Neural cell (in vitro differentiated cells): Measurements from ENCODE around the gene SLC15A4. TPM values are rescaled to one million over a fixed set of nuclear protein-coding genes. Genes with fewer than 3 reads are reported as not detected.

ENCODE experiments used
- H2AFZ ChIP-seq: fragments of 200-600, 300-800 bp; sonication (generic), shearing (Covaris generic); 2 replicates; pipeline ENCODE4 v1.6.0; 2014; ENCODE audit warnings: low read depth, mild to moderate bottlenecking, antibody characterized with exemption, low read length, moderate library complexity
- H3F3A ChIP-seq: fragments of 200-600 bp; shearing (Covaris generic); 2 replicates; pipeline ENCODE4 v1.6.1; 2016; ENCODE audit warnings: mild to moderate bottlenecking, moderate library complexity, mixed read lengths, antibody characterized with exemption, low read length; ENCODE audit not compliant: insufficient read depth, poor library complexity, severe bottlenecking
- H3K27ac ChIP-seq: fragments of 200-600, 300-800 bp; sonication (generic), shearing (Covaris generic); 2 replicates; pipeline ENCODE4 v1.5.1; 2014; ENCODE audit warnings: mild to moderate bottlenecking, low read length, moderate library complexity
- H3K27me3 ChIP-seq: fragments of 300-800, 200-600 bp; sonication (generic), shearing (Covaris generic); 2 replicates; pipeline ENCODE4 v1.6.0; 2014; ENCODE audit warnings: mild to moderate bottlenecking, low read depth, low read length, moderate library complexity; ENCODE audit not compliant: insufficient read depth
- H3K36me3 ChIP-seq: fragments of 300-800, 200-600 bp; sonication (generic), shearing (Covaris generic); 2 replicates; pipeline ENCODE4 v1.5.1; 2014; ENCODE audit warnings: mild to moderate bottlenecking, antibody characterized with exemption, low read length, moderate library complexity; ENCODE audit not compliant: insufficient read depth
- H3K4me2 ChIP-seq: fragments of 300-800, 200-600 bp; sonication (generic), shearing (Covaris generic); 2 replicates; pipeline ENCODE4 v1.6.0; 2014; ENCODE audit warnings: mild to moderate bottlenecking, low read length
- H3K4me3 ChIP-seq: fragments of 300-800, 200-600 bp; sonication (generic), shearing (Covaris generic); 2 replicates; pipeline ENCODE4 v1.5.1; 2014; ENCODE audit warnings: mild to moderate bottlenecking, low read length, moderate library complexity
- H3K79me2 ChIP-seq: fragments of 200-600 bp; shearing (Covaris generic); replicated peaks from 2 replicates; pipeline ENCODE4 v1.6.0; 2014; ENCODE audit warnings: mild to moderate bottlenecking, low read length, moderate library complexity; ENCODE audit not compliant: insufficient read depth
- H3K9ac ChIP-seq: fragments of 300-800, 200-600 bp; sonication (generic), shearing (Covaris generic); 2 replicates; pipeline ENCODE4 v1.6.1; 2016; ENCODE audit warnings: mild to moderate bottlenecking, low read length, mixed read lengths
- H3K9me2 ChIP-seq: fragments of 200-600 bp; shearing (Covaris generic); 2 replicates; pipeline ENCODE4 v1.6.1; 2016; ENCODE audit warnings: mild to moderate bottlenecking, low read length, mixed read lengths; ENCODE audit not compliant: insufficient read depth
- H3K9me3 ChIP-seq: fragments of 200-600, 300-800 bp; sonication (generic), shearing (Covaris generic); 2 replicates; pipeline ENCODE4 v1.6.1; 2016; ENCODE audit warnings: mild to moderate bottlenecking, mixed run types, low read length, moderate library complexity, mixed read lengths
- H4K20me1 ChIP-seq: fragments of 200-600 bp; shearing (Covaris generic); 2 replicates; pipeline ENCODE4 v1.6.1; 2016; ENCODE audit warnings: mild to moderate bottlenecking, mixed run types; ENCODE audit not compliant: insufficient read depth
- EP300 ChIP-seq: fragments of 450-650 bp; conservative IDR thresholded peaks from 2 replicates; pipeline ENCODE4 v1.6.1; 2014; ENCODE audit warnings: antibody characterized with exemption, mild to moderate bottlenecking, moderate library complexity; ENCODE audit not compliant: poor library complexity, severe bottlenecking
- EZH2 ChIP-seq: fragments of 200-600, 300-800 bp; shearing (Covaris generic), sonication (generic); IDR thresholded peaks from 2 replicates; pipeline ENCODE4 v1.6.1; 2014; ENCODE audit warnings: antibody characterized with exemption, low read length, borderline replicate concordance, mild to moderate bottlenecking; ENCODE audit not compliant: insufficient read depth, poor library complexity, severe bottlenecking
- MXI1 ChIP-seq: fragments of 450-650 bp; conservative IDR thresholded peaks from 2 replicates; pipeline ENCODE4 v1.6.1; 2014; ENCODE audit warnings: antibody characterized with exemption, mild to moderate bottlenecking; ENCODE audit not compliant: poor library complexity, severe bottlenecking
- POLR2AphosphoS5 ChIP-seq: IDR thresholded peaks from 2 replicates; pipeline ENCODE4 v1.6.1; 2012
- RAD21 ChIP-seq: fragments of 450-650 bp; conservative IDR thresholded peaks from 2 replicates; pipeline ENCODE4 v1.6.1; 2014; ENCODE audit warnings: antibody characterized with exemption, mild to moderate bottlenecking, moderate library complexity
- REST ChIP-seq: IDR thresholded peaks from 2 replicates; pipeline ENCODE4 v1.6.1; 2012; ENCODE audit warnings: borderline replicate concordance
- SMC3 ChIP-seq: fragments of 450-650 bp; conservative IDR thresholded peaks from 2 replicates; pipeline ENCODE4 v1.6.1; 2014; ENCODE audit warnings: antibody characterized with exemption, mild to moderate bottlenecking, moderate library complexity; ENCODE audit not compliant: poor library complexity
- TAF1 ChIP-seq: IDR thresholded peaks from 2 replicates; pipeline ENCODE4 v1.6.1; 2012; ENCODE audit warnings: low read depth
- polyA plus RNA-seq: library from polyadenylated mRNA; depleted of rRNA; stranded (reverse); fragments of >200 nt; gene quantifications from 2 replicates; pipeline ENCODE4 v1.2.3, GENCODE V29; 2014
- TF ChIP-seq, protein P1 (sequence below): fragments of 450-650 bp; IDR thresholded peaks from 2 replicates; pipeline ENCODE4 v1.5.1; 2014; ENCODE audit warnings: antibody characterized with exemption, mild to moderate bottlenecking, moderate library complexity; ENCODE audit not compliant: poor library complexity, severe bottlenecking

SLC15A4 gene
- polyA plus RNA-seq, 1 donor from 2014 or later, result 34.7 TPM

DNA sequence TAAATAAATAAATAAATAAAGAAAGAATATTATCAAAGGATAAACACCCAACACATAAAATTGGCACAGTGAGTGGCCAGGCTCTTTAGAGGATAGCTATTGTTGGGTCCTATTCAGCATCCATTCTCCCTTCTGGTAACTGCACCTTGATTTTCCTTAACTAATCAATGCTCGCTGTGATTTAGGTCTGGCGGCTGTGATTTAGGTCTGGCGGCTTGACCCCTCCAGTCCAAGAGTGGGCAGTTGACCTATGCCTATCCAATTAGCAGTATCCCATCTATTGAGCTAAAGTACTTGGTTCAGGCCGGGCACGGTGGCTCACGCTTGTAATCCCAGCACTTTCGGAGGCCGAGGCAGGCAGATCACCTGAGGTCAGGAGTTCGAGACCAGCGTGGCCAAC is 9.7 kb upstream of the SLC15A4 start:
- Histone ChIP-seq H3K79me2 (no peaks in the 10 kb centered on the region), H3K27me3 (no peaks in the 10 kb centered on the region), H4K20me1 (no peaks in the 10 kb centered on the region), H2AFZ (no peak overlapping the region), H3K27ac (no peak overlapping the region), H3K9me3 (no peaks in the 10 kb centered on the region), H3K4me2 (no peak overlapping the region), H3K9me2 (no peaks in the 10 kb centered on the region), H3K9ac (no peak overlapping the region), H3K36me3 (no peaks in the 10 kb centered on the region), H3F3A (no peaks in the 10 kb centered on the region), H3K4me3 (no peak overlapping the region)
- TF ChIP-seq MXI1 (no peak), SMC3 (no peak), EZH2 (no peak), POLR2AphosphoS5 (no peak), REST (no peak), EP300 (no peak), TAF1 (no peak), RAD21 (no peak)
- TF ChIP-seq, protein P1, sequence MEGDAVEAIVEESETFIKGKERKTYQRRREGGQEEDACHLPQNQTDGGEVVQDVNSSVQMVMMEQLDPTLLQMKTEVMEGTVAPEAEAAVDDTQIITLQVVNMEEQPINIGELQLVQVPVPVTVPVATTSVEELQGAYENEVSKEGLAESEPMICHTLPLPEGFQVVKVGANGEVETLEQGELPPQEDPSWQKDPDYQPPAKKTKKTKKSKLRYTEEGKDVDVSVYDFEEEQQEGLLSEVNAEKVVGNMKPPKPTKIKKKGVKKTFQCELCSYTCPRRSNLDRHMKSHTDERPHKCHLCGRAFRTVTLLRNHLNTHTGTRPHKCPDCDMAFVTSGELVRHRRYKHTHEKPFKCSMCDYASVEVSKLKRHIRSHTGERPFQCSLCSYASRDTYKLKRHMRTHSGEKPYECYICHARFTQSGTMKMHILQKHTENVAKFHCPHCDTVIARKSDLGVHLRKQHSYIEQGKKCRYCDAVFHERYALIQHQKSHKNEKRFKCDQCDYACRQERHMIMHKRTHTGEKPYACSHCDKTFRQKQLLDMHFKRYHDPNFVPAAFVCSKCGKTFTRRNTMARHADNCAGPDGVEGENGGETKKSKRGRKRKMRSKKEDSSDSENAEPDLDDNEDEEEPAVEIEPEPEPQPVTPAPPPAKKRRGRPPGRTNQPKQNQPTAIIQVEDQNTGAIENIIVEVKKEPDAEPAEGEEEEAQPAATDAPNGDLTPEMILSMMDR, result no peak

- H2AFZ ChIP-seq, result no peak overlapping the region
- H3K9me3 ChIP-seq, result no peaks in the 10 kb centered on the region
- no peak overlapping the region for H3K9ac ChIP-seq
- H3K27ac ChIP-seq, result no peak overlapping the region
- H3K36me3 ChIP-seq, result no peaks in the 10 kb centered on the region
- H3K79me2 ChIP-seq, result no peaks in the 10 kb centered on the region
- H3K9me2 ChIP-seq, result no peaks in the 10 kb centered on the region
- no peak overlapping the region for H3K4me2 ChIP-seq
- no peaks in the 10 kb centered on the region for H3K27me3 ChIP-seq
- TF ChIP-seq EZH2, result no peak
- TF ChIP-seq MXI1, result no peak
- TF ChIP-seq, protein P1, result no peak
- TF ChIP-seq POLR2AphosphoS5, result no peak
- no peak for TF ChIP-seq RAD21
- TF ChIP-seq TAF1, result no peak
- TF ChIP-seq REST, result no peak
- no peak for TF ChIP-seq EP300
- TF ChIP-seq SMC3, result no peak
- H3K4me3 ChIP-seq, result no peak overlapping the region
- H4K20me1 ChIP-seq, result no peaks in the 10 kb centered on the region
- no peaks in the 10 kb centered on the region for H3F3A ChIP-seq
These were observed 6.7 kb upstream of the SLC15A4 start for GRCh38 chr12:128830505-128830893.
